Activated T-cell treated with anti-CD3 and anti-CD28 coated beads for 1 hour (primary cell): Measurements from ENCODE around the gene NPEPL1.
"Not testable (repeated sequence)": the region's sequence is repeated elsewhere in the genome, so short reads cannot be mapped to it uniquely, and the experiment has no call there.

Source experiments
- DNase-seq: peaks from one replicate; pipeline ENCODE4 v3.0.0-alpha.2; 2020; ENCODE audit warnings: low read depth

The NPEPL1 gene

DNA sequence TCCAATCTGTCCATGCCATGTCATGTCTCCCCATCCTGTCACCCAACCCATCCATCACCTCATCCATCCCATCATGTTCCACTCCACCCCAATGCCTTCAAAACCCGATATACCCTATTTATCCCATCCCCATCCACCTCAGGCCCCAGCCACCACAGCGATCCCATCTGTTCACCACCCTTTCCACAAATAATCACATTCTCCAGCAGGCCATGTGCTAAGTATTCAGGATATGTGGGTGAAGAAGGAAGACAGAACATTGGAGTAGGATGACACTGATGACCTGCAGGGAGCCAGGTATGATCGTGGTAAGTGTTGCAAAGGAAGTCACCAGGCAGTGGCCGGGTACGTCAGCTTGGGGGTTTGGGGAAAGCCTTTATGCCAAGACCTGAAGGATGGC is 48.8 kb downstream of the NPEPL1 start:
- DNase-seq = no peak

- no peak for DNase-seq
These were observed 50.3 kb downstream of the NPEPL1 start for GRCh38 chr20:58742668-58743566.

DNA sequence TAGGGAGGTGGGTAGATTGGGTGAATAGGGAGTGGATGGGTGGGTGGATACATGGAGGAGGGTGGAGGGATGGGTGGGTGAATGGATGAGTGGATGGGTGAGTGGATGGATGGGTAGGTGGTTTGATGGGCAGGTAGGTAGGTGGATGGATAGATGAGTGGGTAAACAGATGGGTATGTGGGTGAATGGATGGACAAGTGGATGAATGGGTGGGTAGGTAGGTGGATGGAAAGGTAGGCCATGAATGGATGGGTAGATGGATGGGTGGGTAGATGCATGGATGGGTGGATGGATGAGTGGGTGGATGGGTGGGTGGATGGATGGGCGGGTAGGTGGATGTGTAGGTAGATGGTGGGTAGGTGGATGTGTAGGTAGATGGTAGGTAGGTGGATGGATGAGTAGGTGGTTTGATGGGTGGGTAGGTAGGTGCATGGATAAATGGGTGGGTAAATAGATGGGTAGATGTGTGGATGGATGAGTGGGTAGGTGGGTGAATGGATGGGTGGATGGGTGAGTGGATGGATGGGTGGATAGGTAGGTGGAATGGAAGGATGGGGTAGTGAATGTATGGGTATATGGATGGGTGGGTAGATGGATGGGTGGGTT is 51.4 kb downstream of the NPEPL1 start:
- no peak for DNase-seq

DNA sequence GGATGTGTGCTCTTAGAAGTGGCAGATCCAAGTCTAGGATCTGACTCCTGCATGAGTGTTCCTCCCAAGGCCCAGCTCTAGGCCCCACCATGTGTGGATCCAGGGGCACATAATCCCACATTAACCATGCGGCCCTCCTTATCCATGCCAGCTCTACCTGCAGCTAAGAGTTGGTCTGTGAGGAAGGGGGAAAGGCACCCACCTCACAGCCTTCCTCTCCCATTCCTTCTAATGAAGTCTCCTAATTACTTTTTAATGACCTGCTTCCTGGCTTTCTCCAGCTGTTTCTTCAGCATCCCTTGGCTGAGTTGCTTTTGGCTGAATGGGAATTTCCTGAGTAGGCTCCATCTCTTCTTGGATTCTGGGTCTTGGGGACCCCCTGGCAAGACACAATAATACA is 52.2 kb downstream of the NPEPL1 start:
- DNase-seq = no peak

GRCh38 chr20:58745391-58745790 is 52.8 kb downstream of the NPEPL1 start:
- no peak for DNase-seq

- DNase-seq = no peak
These were observed 54.0 kb downstream of the NPEPL1 start for GRCh38 chr20:58746620-58747019.

DNA sequence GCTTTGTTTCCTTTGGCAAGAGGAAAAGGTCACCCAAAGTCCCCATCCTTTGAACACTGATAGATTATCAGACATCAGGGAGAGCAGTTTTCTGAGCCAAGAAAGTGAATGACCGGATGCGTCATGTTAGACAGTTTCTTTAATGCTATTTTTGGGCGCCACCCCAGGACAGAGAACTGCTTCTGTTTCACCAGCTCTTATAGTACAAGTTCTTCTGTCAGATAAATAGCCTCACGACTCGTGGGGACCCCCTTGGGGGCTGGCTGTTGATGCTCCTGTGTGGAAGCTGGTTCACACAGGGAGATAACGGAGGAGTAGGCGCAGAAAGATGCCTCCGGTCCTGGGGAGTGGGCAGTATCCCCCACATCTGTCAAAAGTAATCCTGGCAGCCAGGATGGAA is 54.6 kb downstream of the NPEPL1 start:
- DNase-seq = no peak

DNA sequence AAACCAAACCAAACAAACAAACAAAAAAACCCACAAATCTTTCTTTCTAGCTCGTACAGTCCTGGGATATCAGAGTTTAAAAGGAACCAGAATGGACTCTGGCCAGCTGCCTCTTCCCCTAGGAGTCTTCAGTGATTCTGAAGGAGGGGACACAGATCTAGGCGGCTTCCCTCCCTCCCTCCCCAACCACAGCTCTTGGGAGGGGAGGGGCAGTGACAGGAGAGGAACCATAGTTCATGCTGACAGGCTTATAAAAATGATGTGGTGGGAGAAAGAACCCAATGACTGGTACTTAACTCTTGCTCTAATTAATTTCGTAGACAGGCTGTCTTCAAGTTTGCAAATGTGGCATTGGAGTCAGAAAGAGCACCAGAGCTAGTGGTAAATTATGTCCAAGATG is 56.0 kb downstream of the NPEPL1 start:
- DNase-seq = no peak

DNA sequence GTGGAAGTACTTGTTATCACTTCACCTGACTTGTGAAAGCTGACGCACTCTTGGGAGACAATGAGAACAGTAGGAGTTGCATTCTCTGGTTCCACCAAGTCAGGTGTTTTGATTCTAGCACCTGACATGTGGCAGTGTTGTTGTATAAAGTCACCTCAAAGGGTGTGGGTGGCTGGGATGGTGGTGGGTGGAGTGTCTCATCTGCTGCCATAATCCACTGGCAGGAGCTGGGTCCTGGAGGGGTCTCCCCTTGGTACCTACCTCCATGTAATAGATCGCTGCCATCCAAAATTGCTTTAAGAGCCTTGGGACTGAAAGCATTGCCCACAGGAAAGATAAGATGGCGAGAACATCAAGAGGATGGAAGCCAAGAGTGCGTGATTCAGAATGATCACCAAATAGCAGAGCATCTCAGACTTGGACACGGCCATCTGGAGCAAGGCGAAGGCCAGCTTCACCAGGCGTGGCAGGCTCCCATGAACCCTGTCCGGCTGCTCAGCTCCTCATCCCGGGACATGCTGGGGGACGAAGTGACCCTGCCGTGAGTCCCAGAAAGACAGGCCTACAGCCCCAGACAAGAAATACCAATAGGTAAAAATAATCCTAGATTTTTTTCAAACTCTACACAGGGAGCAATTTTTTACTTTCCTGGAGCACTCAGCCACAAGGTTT is 56.6 kb downstream of the NPEPL1 start:
- no peak for DNase-seq

DNA sequence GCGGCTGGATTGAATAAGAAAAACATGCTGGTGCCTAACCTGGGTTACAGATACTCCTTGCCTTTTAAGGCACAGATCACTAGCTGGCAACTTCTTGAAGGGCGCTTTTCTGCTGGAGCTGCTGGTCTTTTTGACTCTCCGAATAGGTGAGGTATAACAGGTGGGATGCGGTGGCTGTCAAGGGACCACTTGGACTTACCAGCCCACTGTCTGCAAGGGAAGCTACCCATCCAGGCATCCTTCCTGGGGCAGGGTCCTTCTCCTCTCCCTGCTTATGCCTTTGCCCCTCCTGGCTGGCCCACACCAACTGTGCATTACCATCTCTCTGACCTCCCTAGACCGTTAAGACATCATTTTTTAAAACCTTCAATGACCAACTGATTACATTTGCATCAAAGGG is 57.4 kb downstream of the NPEPL1 start:
- no peak for DNase-seq

DNA sequence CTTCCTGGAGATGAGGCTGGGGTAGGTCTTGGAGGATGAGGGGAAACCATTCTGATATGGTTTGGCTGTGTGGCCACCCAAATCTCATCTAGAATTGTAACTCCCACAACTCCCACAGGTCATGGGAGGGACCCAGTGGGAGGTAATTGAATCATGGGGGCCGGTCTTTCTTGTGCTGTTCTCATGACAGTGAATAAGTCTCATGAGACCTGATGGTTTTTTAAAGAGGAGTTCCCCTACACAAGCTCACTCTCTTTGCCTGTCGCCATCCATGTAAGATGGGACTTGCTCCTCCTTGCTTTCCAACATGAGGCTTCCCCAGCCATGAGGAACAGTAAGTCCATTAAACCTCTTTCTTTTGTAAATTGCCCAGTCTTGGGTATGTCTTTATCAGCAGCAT is 58.1 kb downstream of the NPEPL1 start:
- not testable (repeated sequence) for DNase-seq

GRCh38 chr20:58751979-58752378 is 59.4 kb downstream of the NPEPL1 start:
- DNase-seq = no peak

GRCh38 chr20:58752565-58752964 is 60.0 kb downstream of the NPEPL1 start:
- DNase-seq = no peak

DNA sequence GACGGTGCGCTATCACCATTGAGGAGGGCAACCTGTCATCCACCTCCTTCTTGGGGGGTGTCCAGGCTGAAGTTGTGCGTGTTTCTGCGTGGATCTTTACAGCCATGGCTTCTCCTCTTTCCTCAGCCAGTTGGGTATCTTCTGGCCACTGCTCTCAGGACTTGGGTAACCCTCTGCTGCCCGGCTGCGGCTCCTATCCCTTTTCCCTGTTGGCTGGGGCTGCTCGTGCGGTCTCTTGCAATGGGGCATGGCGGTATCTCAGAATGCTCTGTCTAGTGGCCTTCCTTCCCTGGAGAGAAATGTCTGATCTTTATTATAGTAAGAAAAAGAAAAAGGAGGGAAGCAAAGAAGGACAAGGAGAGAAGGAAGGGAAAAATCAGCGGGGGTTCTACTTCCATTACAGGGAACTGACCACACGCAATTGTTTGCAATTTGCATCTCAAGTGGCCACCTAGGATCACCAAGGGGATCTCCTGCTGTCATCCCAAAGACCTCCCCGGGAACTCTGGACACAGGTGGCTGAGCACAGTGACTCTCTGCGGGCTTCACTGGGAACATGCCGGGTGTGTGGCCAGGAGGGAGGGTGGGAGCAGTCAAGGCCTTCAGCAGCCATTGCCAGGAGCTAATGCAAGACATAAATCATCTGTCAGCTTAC is 60.8 kb downstream of the NPEPL1 start:
- DNase-seq = no peak

DNA sequence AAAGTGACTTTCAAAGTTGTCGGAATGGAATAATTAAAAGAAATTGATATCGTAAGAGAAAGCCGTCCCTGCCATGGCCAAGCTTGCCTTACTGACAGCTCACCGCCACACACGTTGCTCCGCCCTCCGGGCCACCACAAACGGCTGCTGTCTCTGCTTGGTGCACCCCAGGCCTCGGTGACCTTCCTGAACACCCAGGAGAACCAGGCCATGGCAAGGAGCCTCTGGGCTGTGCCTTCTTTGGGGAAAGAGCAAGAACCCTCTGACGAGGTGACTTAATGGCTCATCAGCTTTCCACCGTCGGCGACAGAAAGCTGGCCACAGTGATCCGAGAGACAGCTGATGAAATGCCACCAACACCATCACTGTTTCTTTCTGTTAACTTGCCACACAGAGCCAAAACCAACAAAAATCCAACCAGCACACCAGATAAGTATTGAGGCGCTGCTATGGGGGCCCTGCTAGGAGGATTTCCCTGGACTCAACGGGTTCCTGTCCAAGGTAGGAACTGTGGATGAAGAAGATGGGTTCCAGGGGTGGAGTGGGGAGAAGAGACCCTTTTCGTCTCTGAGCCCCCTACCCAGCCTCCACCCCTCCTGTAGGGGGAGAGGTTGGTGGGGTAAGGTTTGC is 61.4 kb downstream of the NPEPL1 start:
- no peak for DNase-seq

- DNase-seq = no peak
These were observed 62.0 kb downstream of the NPEPL1 start for GRCh38 chr20:58754584-58754983.

- DNase-seq = no peak
These were observed 62.6 kb downstream of the NPEPL1 start for GRCh38 chr20:58755062-58755697.

GRCh38 chr20:58755766-58756449 is 63.3 kb downstream of the NPEPL1 start:
- no peak for DNase-seq

DNA sequence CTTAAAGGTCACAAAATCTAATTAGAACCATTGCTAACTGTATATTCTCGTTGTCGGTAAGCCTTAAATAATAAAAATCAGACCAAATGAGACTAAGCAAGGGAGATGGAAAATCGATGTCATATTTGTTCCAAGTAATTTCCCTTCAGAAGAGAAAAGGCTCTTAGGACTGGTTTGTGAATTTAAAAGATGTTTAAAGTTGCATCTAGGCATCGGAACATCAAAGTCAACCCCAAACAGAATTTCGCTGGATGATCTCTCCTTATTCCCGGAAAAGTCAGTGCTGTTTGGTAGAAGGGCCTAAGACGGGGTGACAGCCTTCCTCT is 63.8 kb downstream of the NPEPL1 start:
- DNase-seq = no peak

GRCh38 chr20:58757647-58758046 is 65.0 kb downstream of the NPEPL1 start:
- not testable (repeated sequence) for DNase-seq

GRCh38 chr20:58759947-58760346 is 67.3 kb downstream of the NPEPL1 start:
- DNase-seq = no peak
